Upper lobe of left lung (tissue), 4 donors: ENCODE results near the gene ARRDC1.

ENCODE experiments used
- EP300 ChIP-seq, 4 donors: sonication (generic); formaldehyde crosslinking; IDR thresholded peaks; one replicate each; pipeline ENCODE4 v1.5.1; 2017; ENCODE audit warnings: antibody characterized with exemption in 4 of 4, control low read depth in 2 of 4
- POLR2AphosphoS5 ChIP-seq, 2 donors: sonication (generic); formaldehyde crosslinking; IDR thresholded peaks; one replicate each; pipeline ENCODE4 v1.5.1; 2017; ENCODE audit warnings: antibody characterized with exemption in 2 of 2
- TF ChIP-seq, protein P1 (sequence below), 6 experiments: fragments of 450-650 bp in 4 of 6; fragments of 200-600 bp in 2 of 6; sonication (generic) in 2 of 6; IDR thresholded peaks; one replicate each; pipeline ENCODE4 v1.5.1; 2016 to 2019; ENCODE audit warnings: antibody characterized with exemption in 6 of 6

DNA sequence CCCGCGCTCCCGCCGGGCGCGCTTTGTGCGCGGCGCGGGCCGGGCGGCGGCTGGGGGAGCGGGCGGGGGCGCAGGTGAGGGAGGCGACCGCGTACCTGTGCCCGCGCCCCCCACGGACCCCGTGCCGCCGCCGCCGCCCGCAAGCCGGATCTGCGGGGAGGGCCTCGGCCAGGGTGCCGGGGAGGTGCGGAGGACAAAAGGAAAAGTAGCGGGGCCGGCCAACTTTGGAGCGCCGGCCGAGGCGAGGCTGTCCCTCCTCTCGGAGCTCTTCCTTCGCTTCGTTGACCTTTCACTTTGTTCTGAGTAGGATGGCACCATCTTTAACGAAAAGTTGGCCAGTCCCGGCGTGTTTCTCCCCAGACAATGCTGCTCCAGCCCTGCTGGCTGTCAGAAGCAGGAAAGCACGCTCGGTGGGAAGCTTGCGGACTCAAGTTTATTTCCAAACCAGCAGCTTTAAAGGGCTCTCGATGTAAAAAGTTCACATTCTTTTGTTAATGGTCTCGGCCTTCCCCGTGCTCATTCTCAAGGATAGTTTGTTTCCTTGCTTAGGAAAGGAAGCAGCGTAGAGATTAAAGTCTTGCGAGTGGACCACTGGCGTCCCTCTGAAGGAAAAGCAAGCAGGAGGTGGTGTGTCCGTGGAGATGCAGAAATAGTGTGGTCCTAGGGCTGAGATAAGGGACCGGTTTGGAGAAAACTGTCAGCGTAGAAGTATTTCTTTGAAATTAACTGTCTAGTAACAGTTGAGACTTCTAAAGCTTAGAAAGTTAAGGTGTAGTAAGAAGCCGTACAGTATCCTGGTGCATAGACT is 14.0 kb downstream of the ARRDC1 start:
- TF ChIP-seq, protein P1, sequence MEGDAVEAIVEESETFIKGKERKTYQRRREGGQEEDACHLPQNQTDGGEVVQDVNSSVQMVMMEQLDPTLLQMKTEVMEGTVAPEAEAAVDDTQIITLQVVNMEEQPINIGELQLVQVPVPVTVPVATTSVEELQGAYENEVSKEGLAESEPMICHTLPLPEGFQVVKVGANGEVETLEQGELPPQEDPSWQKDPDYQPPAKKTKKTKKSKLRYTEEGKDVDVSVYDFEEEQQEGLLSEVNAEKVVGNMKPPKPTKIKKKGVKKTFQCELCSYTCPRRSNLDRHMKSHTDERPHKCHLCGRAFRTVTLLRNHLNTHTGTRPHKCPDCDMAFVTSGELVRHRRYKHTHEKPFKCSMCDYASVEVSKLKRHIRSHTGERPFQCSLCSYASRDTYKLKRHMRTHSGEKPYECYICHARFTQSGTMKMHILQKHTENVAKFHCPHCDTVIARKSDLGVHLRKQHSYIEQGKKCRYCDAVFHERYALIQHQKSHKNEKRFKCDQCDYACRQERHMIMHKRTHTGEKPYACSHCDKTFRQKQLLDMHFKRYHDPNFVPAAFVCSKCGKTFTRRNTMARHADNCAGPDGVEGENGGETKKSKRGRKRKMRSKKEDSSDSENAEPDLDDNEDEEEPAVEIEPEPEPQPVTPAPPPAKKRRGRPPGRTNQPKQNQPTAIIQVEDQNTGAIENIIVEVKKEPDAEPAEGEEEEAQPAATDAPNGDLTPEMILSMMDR (IDR thresholded peaks at IDR 0.05), result no peak
- TF ChIP-seq POLR2AphosphoS5 (IDR thresholded peaks at IDR 0.05), result no peak
- TF ChIP-seq EP300 (IDR thresholded peaks at IDR 0.05), result no peak
